A673 (cell line): ENCODE measurements around the gene EZH2.
A peak's percentile ranks its signal among the peaks of the same experiment; 100 is the strongest.

Experiments used
- EZH2 ChIP-seq: fragments of 200-600 bp; sonication (generic); IDR thresholded peaks from 2 replicates; pipeline ENCODE4 v1.6.1; 2017; ENCODE audit warnings: borderline replicate concordance, low read depth, mild to moderate bottlenecking, mixed read lengths, antibody characterized with exemption, low read length; ENCODE audit not compliant: poor library complexity, severe bottlenecking
- TF ChIP-seq, protein P1 (sequence below): fragments of 300-800, 200-600 bp; sonication (generic); conservative IDR thresholded peaks from 2 replicates; pipeline ENCODE4 v1.5.1; 2017; ENCODE audit warnings: low read depth, mild to moderate bottlenecking, antibody characterized with exemption, low read length, moderate library complexity, mixed read lengths

DNA sequence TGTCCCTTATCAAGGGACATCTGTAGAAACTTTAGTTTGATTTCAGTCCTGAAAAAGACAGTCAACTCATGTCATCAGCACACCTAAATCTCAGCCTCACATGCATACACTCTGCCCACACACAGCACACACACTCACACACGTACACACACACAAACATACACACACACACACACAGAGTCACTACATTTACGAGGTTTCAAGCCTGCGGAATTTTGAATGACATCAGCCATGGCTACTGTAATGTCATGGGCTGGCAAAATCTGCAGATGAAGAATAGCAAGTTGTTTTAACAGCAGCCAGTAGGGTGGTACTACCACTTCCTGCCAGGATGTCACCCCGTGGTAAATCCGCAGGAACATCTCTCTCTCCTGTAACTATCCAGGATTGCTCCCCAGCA, 37.1 kb upstream of the EZH2 start:
- TF ChIP-seq, protein P1, sequence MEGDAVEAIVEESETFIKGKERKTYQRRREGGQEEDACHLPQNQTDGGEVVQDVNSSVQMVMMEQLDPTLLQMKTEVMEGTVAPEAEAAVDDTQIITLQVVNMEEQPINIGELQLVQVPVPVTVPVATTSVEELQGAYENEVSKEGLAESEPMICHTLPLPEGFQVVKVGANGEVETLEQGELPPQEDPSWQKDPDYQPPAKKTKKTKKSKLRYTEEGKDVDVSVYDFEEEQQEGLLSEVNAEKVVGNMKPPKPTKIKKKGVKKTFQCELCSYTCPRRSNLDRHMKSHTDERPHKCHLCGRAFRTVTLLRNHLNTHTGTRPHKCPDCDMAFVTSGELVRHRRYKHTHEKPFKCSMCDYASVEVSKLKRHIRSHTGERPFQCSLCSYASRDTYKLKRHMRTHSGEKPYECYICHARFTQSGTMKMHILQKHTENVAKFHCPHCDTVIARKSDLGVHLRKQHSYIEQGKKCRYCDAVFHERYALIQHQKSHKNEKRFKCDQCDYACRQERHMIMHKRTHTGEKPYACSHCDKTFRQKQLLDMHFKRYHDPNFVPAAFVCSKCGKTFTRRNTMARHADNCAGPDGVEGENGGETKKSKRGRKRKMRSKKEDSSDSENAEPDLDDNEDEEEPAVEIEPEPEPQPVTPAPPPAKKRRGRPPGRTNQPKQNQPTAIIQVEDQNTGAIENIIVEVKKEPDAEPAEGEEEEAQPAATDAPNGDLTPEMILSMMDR, result 0 out of 2 replicates have a peak, but pooled peaks have one; percentile 14
- TF ChIP-seq EZH2, result no peak
